G401 (cell line): ENCODE results near the gene CCDC146. TPM values are rescaled to one million over a fixed set of nuclear protein-coding genes. Genes with fewer than 3 reads are reported as not detected.
"Not testable (repeated sequence)": the region's sequence is repeated elsewhere in the genome, so short reads cannot be mapped to it uniquely, and the experiment has no call there.

Experiments used
- DNase-seq: peaks from one replicate; pipeline ENCODE4 v3.0.0-alpha.2; 2015; ENCODE audit warnings: low spot score
- in situ Hi-C: cut with HindIII; loops from 2 replicates; pipeline ENCODE4 v1.10.0; 2016; ENCODE audit warnings: low sequenced_read_pairs, mixed read lengths
- total RNA-seq: library from RNA; depleted of rRNA; stranded (reverse); fragments of >200 nt; shearing (Covaris generic); gene quantifications from 2 replicates; pipeline ENCODE4 v1.2.3, GENCODE V29; 2014

The CCDC146 gene
- total RNA-seq, 1 experiment from 2014 or later = 0.61 TPM

DNA sequence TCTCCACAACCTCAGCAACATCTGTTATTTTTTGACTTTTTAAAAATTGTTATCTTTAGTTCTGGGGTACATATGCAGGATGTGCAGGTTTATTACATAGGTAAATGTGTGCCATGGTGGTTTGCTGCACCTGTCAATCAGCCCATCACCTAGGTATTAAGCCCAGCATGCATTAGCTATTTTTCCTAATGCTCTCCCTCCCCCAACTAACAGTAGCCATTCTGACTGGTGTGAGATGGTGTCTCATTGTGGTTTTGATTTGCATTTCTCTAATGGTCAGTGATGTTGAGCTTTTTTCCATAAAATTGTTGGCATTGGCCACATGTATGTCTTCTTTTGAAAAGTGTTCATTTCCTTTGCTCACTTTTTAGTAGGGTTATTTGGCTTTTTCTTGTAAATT lies 106.4 kb downstream of the CCDC146 start:
- in situ Hi-C loops = not testable (repeated sequence)

DNA sequence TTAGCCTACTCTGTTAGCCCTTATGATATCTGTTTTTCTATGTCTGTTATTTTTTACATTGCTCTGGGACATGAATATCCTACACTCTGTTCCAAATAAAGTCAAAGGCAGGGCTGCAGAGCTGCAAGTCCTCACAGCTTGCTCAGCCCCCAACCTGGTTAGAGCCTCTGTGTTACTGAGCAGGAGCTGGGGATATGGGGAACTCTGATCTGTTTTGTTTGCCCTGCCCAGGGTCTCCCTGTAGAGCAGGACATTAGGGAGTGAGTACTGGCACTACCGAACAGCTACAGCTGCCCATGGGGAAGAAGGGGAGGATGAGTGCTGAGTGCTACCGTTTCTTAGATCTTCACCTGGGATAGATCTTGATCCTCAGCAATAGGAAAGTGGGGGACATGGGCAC lies 110.1 kb downstream of the CCDC146 start:
- in situ Hi-C loops = no loop called here
- DNase-seq = no peak

More for the DNA sequence above, 106.4 kb downstream of the CCDC146 start:
- DNase-seq = not testable (repeated sequence)

DNA sequence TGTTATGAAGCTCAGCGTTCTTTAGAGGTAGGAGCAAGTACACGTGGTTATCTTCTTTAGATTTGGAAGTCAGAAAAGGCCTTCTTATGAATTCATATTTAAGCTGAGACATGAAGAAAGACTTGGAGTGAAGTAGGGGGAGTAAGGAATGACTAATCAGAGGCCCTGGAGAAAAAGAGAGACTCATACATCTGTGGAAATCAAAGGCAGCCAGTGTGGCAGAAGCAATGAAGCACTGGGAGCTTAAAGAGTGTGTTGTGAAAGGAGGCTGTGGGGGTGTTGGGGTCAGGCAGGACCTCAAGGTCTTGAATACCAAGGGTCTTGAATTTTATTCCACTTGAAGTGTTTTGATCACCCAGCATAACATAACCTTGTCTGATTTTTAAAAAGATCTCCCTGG lies 112.9 kb downstream of the CCDC146 start:
- DNase-seq = no peak
- in situ Hi-C loops = no loop called here

DNA sequence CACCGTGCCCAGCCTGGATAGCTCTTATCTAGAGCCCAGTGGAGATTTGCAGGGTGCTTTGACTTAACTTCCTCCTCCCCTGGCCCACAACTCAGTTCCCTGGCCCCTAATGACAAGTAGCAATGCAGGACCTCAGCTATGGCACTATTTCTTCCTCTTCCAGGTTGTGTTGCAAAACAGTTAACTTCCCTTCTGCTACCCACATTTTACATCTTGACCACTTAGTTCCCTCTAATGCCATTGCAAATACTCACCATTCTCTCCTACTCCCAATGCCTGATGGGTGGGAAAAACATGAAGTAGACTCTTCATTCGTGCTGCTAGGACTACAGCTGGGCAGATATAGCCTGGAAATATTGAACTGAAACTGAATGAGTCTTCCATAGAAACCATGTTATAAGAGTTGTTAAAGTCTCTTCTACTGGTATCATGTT lies 116.3 kb downstream of the CCDC146 start:
- in situ Hi-C loops = no loop called here

DNA sequence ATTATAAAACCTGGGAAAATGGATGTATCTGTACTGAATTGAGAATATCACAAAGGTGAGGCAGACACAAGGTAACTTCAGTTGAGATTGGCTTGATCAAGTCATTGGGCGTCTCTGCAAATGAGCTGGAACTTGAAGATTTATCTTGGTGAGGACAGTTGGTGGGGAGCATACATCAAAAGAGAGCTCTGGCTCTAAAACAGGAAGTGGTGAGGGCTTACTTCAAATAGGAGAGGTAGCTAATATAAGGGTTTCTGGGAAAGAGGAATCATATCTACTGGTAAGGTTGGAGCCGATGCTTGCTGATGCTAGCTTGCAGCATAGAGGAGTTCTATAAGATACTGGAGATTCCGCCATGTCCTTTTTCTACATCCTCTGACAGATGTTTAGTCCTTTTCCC lies 117.1 kb downstream of the CCDC146 start:
- DNase-seq = no peak
- in situ Hi-C loops = no loop called here

More for the DNA sequence above, 116.3 kb downstream of the CCDC146 start:
- DNase-seq = peak; percentile 8

DNA sequence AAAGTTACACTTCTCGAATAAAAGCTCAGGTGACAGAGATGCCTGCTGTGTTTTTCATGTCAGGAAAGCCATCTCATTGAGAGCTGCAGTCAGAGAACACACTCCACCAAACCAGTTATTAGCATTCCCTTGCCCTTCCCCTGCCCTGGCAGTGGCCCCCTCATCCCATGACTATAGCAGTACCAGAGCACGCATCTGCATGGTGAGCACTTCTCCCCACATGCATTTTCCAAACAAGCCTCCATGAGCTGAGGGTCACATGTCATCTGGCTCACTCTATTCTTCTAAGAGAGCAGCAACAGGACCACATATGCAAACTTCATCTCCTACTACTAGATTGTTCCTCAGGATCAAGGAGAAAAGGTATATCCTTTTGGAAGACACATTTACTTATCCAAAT lies 119.7 kb downstream of the CCDC146 start:
- in situ Hi-C loops = no loop called here
- no peak for DNase-seq

DNA sequence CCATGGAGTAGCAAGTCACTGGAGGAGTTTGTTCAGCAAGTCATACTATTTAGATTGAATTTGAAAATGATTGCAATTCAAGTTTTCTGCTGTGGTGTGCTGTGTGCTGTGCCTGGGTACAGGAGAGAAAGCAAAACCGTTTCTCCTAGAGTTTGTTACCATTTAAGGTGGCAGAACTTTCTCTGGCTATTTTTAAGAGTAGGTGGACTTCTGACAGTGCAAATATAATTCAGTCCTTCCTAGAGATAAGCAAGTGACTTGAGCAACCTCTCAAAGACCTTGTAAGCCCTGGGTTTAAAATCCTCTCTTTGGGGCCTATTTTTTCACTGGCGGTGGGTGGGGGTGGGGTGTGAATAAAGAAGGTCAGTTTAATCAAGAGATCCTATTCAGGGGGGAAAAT lies 120.1 kb downstream of the CCDC146 start:
- in situ Hi-C loops = no loop called here
- DNase-seq = no peak

DNA sequence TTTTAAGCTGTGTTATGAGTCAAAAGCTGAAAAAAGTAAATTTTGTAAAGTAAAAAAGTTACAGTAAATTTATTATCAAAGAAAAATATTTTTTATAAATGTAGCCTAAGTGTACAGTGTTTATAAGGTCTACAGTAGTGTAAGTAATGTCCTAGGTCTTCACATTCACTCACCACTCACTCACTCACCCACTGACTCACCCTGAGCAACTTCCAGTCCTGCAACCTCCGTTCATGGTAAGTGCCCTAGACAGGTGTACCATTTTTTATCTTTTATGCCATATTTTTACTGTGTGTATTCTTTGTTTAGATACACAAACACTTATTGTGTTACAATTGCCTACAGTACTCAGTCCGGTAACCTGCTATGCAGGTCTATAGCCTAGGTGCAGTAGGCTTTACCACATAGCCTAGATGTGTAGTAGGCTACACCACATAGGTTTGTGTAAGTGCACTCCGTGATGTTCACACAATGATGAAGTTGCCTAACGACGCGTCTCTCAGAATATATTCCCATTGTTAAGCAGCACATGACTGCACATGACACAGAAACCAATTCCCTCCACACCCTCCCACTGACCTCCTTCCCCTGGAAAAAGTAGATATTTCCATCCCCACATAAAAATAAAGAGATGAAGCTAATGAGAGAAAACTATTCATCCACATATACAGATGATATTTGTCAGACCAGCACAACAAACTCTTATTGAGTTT lies 122.0 kb downstream of the CCDC146 start:
- no peak for DNase-seq
- in situ Hi-C loops = no loop called here

DNA sequence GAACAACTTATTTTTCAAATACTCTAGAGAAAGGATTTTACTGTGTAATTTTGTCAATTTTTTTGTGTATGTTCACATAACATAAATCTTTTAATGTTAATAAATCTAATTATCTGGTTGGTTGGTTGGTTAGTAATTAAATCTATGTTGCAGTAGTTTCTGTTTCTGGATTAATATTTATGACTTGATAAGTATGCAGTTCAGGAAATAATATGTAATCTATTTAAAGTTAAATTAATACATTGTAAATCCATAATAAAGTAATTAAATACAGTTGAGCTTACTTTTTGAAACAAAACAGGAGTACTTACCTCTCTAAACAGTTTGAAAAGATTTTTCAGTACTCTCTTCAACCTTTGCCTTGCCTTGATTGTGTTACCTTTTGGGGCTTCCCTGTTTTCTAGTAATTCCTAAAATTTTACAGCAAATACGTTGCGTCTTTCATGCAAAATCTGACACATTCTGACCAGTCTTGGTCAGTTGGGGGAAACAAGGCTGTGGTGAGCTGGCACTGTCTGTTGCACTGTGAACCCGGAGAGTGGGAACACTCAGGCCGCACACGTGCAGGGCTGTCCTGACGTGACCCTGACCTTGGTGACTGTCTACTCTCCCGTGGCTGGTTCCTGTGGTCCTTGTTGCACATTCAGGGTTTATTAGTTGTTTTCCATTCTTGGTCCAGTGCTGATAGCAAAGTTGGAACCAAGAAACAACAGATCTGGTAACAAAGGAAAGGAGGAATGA lies 122.8 kb downstream of the CCDC146 start:
- in situ Hi-C loops = no loop called here
- no peak for DNase-seq

DNA sequence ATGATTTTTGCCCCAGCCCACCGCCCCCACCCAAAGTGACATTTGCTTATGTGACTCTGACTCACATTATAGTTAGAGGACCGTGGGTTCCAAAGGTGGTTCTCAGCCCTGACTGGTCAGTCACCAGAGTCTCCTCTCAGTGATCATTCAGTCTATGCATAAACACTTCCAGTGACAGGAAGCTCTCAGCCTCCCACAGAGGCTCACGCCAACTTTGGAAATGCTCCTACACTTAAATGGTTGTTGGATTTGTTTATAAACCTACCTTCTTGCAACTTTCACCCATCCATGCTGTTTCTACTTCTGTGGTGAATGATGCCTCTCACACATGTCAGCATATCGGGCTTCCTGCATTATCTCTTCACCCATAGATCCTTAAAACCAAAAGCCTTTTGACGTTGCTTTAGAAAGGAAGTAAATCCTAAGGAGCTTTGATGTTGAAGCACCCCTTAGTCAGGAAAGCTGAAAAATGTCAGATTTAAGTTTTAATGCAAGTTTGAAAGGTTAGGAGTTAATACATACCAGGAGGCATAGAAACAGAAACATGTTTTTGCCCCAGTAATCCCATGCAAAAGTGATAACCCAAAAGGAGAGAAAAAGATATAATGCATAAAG lies 123.7 kb downstream of the CCDC146 start:
- DNase-seq = no peak
- in situ Hi-C loops = no loop called here

DNA sequence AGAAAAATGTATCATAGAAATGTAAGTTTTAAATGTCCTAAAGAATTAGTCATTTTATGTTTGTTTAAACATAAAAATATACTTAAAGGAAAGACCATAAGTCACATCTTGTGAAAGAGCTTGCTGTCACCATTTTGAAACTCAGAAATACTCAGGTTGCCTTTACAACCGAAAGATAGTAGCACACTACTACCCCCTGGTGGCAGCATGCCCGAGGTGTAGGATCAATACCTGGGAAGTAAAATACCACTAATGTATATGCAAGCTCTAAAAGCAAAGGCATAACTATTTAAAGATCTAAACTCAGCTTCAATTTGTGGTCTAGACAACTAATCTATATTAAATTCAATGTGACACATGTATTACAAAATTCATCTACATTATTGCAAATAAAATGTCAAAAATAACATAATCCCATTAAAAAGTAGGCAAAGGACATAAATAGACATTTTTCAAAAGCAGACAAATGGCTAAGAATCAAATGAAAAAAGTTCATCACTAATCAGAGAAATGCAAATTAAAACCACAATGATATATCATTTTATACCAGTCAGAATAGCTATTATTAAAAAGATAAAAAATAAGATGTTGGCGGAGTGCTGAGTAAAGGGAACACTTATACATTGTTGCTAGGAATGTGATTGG lies 124.9 kb downstream of the CCDC146 start:
- in situ Hi-C loops = no loop called here
- peak; percentile 32 for DNase-seq

DNA sequence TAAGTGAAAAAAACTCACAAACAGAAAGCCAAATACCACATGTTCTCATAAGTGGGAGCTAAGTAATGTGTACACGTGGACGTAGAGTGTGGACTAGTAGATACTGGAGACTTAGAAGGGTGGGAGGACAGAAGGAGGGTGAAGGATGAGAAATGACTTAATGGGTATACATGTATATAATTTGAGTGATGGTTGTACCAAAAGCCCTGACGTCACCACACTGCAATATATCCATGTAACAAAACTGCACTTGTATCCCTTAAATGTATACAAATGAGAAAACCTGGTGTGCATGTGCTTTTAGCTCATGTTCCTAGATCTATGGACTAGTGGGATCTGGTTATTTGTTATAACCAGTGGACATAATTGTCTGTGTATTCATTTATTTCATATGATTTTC lies 125.7 kb downstream of the CCDC146 start:
- no peak for DNase-seq
- in situ Hi-C loops = no loop called here

DNA sequence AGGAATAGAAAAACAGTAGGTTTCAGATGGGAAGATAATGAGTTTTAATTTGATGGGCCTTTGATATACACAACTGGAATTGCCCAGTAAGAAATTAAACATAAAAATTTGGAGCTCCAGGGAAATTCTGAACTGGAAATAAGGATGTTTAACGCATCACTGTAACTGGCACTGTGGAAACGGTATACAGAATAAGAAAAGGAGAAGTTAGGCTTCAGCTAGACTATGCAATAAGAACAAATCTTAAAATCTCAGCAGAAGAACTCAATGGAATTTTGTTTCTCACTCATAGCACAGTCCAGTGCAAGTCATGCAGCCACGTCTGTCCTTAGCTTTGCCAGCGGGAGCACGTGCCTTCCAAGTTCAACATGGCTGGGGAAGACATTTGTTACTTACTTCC lies 130.1 kb downstream of the CCDC146 start:
- in situ Hi-C loops = no loop called here
- no peak for DNase-seq

DNA sequence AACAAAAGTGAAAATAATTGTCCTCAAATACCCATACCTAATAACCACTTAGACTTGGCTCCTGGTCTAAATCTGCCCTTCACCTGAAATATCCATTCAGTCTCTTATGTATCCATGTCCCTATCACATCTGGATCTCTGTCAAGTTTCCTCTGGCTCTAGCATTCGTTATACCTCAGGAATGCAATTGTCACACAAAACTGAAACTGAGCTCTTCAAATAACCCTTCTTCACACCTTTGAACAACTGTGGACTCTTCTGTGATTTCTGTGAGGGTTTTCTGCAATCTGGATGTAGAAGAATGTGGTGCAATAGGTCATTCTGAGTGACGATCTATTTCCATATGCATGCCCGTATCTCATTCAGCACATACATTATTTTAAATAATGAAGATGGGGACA lies 130.7 kb downstream of the CCDC146 start:
- in situ Hi-C loops = no loop called here
- no peak for DNase-seq

DNA sequence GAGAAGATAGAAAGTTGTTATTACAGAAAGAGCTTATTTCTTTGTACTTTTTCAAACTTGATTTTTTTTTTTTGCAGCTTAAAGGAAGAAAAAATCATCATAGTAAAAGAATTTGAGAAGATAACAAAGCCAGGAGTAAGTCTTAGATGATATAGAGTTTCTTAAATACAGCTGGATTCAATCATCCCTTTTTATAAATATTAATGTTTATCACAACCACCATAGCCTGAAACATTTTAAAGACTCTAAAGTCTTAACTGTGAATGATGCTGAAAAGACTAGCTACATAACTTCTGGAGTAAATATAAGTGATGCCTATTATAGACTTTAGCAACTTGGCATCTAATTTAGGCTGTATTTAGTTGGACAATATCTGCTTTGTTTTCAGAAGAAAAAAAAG lies 132.0 kb downstream of the CCDC146 start:
- no peak for DNase-seq
- in situ Hi-C loops = no loop called here

DNA sequence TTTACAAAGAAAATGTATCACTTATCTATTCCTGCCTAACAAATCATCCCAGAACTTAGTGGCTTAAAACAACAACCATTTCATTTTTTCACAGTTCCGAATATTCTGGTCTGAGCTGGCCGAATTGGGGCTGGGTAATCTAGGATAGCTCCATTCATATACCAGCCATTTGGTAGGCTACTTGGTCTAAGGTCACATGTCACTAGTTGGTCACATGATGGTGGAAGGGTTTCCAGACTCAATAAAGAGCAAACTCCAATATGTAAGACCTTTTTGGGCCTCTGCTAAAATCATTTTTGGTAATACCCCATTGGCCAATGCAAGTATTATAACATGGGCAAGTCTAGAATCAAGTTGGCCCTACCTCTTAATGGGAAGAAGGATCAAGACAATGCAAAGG lies 132.5 kb downstream of the CCDC146 start:
- in situ Hi-C loops = no loop called here
- DNase-seq = no peak

DNA sequence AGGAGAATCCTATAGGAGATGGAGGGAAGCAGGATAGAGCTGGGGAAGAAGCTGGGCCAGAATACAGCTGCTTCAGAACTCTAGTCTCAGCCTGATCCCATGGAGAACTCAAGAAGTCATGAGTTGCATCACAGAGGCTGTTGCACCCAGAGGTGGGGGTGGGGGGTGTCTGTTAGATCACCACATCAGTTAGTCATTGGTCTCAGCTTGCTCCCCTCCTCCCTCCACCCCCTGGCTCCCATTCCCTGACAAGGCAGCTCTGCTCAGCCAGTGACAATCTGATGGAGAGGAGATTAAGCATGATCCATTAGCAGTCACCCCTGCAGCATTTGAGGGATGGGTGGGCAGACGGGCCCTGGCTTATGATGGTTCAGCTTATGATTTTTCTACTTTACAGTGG lies 135.6 kb downstream of the CCDC146 start:
- in situ Hi-C loops = no loop called here
- DNase-seq = no peak

DNA sequence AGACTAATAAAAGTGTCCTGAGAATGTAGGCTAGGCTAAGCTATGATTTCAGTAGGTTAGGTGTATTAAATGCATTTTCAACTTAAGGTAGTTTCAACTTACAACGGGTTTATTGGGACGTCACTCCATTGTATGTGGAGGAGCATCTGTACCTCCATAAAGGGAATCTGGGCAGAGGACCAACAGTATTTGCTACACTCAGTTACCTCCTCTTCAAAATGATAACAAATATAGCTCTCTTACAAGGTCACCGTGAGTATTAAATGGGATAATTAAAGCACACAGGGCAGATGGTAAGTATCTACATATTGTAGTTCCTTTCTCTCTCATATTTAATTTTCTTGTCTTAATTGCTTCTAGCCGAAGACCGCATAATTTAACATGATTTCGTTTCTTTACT lies 136.2 kb downstream of the CCDC146 start:
- DNase-seq = no peak
- in situ Hi-C loops = no loop called here

DNA sequence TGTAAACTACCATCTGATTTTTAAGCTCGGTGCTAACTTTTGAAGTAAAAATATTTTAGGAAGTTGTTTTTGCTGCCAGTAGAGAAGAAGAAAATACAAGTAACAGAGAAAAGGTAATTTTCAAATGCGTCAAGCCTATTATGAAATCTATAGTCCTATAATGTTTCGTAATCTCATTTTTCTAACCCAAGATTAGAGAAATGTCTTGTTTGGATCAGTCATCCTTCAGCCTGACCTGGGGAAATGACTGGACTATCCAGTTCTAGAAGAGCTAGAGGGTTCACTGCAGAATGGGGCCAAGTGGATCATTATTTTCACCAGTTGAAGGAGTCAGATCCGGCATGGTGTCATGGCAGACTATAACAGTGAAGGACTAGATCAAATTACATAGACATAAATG lies 139.9 kb downstream of the CCDC146 start:
- DNase-seq = no peak
- in situ Hi-C loops = no loop called here

DNA sequence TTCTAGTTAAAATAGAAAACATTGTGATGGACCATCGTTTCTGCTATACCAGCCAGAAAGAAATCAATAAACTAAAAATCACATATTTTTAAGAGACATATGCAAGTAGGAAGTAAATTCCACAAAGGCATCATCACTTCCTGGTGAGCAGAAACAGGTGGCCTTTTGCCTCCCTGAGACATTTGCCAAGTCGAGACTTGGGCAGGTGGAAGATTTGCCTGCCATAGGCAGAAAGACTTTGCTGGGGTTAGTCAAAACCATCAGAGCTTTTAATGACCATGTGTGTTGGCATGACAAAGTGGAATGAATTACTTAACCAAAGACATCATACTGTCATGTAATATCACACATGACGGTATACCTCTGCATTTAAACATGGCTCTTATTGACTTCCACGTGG lies 143.3 kb downstream of the CCDC146 start:
- DNase-seq = no peak
- in situ Hi-C loops = no loop called here
